GM19240 (cell line): ENCODE results near the gene EPHA6.
"Not testable (repeated sequence)": the region's sequence is repeated elsewhere in the genome, so short reads cannot be mapped to it uniquely, and the experiment has no call there.

ENCODE experiments used
- DNase-seq: peaks from one replicate; pipeline ENCODE4 v3.0.0; 2011; ENCODE audit warnings: low spot score; ENCODE audit not compliant: insufficient read length

The EPHA6 gene

DNA sequence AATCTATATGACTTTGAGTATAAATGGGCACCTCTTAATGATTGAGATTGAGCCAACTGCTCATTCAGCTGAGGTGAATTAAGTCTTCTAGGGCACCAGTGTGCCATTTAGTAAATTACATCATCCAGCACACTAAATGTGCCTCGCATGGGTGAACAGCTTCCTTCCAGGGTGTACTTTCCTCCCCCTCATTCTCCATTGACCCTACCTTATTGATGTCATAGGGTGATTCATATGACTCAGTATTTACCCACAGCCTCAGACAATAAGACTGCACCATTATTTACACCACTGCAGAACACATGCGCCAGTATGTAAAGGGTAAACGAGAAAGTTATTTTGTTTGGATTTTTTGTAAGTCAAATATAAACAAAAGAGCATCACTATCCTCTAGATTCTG, 765.0 kb downstream of the EPHA6 start:
- no peak for DNase-seq

DNA sequence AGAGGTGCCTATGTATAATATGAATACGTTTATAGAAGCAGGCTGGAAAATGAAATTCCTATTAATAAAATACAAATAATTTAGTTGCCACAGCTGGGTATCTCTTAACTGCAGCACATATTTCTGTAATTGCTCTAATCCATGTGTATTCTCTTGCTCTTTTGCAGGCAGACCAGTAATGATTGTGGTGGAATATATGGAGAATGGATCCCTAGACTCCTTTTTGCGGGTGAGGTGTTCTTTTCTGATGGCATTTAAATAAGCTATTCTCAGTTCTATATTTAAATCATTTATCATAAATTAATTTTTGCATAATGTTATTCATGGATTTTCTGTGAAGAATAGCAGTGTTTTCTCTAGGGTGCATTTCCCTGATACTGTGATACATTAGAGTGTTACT, 796.2 kb downstream of the EPHA6 start:
- DNase-seq = no peak

DNA sequence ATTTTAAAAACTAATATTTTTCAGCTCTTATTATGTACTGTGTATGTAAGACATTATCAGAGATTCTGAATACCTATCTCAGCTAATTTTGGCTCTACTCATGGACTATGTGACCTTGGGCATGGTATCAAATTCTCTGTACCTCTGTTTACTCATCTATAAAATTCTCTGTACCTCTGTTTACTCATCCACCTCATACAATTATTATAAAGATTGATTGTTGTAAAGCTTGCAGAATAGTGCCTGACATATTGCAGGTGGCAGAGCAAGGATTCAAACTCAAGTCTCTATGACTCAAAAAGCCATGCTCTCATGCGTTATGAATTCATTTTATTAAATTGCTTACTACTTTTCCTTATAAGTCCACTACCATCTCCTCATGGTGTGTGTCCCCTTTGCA, 798.2 kb downstream of the EPHA6 start:
- no peak for DNase-seq

DNA sequence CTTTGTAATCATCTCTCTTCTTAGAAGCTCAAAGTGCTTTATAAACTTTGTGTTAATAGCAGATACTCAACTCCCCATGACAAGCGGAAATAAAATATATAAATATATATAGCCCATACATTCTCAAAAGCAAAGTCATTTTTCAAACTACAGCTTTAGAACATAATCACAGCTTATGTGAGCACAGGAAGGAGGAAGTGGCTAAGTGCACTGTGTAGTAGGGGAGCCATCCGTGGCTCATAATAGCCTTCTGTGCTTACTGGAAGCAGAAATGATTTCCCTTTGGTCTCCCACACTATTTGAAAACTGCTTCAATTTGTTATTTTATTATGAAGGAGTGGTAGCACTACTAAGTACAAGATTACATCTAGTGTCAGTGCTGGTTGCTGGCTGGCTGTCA, 798.7 kb downstream of the EPHA6 start:
- DNase-seq = no peak

DNA sequence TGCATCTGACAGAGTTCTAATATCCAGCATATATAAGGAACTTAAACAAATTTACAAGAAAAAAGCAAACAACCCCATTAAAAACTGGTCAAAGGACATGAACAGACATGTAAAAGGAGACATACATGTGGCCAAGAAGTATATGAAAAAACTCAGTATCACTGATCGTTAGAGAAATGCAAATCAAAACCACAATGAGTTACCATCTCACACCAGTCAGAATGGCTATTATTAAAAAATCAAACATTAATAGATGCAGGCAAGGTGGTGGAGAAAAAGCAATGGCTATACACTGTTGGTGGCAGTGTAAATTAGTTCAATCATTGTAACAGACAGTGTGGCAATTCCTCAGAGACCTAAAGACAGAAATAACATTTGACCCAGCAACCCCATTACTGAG, 806.1 kb downstream of the EPHA6 start:
- DNase-seq = not testable (repeated sequence)

DNA sequence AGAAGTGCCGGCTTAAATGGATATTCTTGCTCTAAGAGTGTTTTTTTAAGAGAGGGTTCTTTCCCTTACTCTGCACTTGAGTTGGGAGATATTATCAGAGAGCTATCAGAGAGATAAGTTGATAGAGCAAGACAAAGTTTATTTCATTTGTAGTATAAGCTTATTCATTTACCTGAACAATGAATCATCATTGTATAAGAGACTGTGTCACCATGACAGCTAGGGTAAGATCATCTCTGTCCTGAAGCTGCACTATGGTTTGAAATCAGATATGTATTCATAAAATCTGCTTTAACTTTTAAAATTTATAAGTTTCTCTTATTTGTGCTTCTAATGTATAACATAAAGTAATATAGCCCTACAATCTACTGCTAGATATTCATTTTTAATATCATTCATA, 822.1 kb downstream of the EPHA6 start:
- DNase-seq = no peak

DNA sequence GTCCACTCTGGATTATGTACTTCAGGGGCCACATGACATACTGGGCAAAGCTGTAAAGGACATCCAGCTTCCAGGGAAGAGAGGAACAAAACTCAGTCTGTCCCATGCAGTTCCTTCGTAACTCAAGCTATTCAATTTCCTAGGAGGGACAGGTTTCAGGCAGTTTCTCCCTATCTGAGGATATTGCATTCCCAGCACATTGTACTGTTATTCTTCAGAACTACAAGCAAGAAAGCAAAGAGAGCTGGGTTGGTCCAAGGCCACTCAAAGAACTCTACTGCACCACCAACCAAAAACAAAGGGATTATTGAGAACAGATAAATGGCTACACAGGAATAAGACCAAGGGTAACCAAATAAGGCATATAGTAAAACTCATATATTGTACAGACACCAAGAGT, 832.5 kb downstream of the EPHA6 start:
- no peak for DNase-seq

DNA sequence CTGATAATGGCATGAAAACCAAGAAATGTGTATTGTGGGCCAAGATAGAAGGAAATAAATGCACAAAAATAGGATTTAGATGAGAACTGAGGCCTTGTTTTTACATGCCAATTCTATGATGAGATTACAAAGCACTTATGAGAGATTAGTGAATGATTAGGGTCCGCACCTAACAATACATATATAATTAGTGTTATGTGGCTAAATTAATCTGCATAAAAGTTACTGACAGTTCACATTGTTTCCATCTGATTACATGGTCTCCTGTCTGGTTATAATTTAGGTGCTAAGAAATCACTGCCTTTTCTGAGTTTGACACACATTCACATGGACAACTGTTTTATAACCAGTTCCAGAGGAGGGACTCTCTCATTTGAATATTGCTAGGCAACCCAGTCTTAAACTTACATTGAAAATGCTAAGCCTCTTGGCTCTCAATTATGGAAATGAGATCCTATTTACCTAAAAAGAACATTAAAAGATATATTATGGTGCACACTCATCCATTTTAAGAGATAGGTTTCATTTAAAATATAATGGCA, 833.1 kb downstream of the EPHA6 start:
- no peak for DNase-seq

DNA sequence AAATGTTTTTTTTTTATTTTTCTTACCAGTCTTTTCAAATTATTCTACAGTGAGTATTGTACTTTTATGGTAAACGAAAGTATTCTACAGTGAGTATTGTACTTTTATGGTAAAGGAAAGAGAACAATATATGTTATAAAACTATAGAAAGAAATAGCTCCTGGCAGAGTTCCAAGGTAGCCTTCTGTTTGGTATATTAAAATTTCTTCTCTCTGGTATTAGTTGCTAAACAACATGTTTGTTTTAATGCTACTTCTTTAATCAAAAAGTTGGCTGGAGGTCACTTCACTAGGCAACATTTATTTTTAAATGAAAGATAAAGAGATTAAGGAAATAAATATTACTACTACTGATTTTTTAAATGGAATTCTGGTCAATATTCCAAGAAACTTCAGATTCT, 841.6 kb downstream of the EPHA6 start:
- DNase-seq = no peak

DNA sequence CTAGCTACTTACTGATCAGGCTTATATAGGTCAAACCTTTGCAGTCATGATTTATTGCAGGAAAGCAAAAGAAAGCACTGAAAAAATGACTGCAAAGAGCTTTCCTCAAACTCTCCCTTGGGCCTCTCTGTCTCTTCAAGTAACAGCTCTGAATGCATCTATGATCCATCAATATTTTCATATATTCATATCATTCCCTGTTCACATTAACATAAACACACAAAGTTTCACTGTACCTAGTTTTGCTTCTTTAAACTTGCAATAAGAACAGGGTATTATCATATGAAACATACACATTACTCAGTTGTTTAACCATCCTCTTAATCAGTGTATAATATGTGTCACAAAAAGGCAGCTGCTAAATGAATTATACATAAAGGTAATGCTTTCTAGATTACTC, 842.2 kb downstream of the EPHA6 start:
- DNase-seq = no peak

DNA sequence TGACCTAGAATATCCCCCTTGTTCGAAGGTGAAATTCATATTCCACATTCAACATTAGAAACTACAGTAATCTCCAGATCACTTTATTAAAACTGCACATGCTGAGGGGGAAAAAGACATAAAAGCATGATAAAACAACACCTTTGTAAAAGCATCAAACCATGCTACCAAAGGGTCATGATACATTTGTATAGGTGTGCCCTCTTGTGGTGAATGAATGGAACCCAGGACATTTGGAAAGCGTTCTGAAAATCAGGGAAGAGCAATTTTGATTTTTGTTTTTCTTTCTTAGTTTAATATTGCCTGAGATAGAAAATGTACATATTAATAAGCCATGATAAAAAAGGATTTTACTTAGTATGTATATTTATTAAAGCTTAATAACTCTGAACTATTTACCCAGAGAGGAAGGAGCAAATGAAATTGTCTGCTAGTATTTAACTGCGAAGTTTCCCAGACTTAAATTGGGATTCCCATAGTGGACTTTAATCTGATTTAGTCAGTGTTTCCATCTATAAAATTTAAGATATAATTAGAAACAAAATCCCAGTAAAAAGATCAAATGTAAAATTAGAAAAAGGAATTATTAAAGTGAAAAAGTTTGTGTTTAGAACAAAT, 844.4 kb downstream of the EPHA6 start:
- no peak for DNase-seq

DNA sequence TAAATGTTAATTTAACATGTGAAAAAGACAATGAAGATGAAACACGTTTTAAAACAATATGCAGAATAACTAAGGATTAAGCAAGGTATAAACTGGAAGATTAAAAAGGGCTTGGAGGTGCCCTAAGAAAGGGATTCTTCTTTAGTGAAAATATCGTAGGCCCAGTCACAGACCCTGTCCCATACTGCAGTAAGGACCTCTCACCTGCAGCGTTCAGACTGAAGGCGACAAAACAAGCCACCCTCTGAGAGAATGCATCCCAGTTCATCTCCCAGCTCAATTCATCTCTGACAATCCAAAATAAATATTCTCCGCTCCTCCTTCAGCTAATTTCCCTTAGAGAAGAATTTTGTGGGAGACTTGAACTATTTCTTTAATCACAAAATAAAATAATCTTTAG, 847.9 kb downstream of the EPHA6 start:
- no peak for DNase-seq

DNA sequence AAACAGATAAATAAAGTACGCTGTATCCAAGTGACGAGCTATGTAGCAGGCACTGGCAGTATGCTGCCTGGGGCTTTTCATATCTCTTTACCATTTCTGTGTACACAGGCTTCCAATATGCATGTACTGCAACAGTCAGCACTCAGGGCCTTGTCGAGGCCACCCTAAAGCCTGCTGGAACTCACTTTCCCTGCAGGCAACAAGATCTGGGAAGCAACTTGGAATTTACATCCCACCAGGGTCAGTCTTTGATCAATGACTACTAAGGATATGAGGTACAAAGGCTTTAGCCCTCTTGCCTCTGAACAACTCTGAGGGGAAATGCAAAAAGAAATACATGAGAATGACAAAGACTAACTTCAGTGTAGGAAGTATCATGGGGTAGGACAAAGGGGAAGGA, 848.4 kb downstream of the EPHA6 start:
- DNase-seq = no peak

DNA sequence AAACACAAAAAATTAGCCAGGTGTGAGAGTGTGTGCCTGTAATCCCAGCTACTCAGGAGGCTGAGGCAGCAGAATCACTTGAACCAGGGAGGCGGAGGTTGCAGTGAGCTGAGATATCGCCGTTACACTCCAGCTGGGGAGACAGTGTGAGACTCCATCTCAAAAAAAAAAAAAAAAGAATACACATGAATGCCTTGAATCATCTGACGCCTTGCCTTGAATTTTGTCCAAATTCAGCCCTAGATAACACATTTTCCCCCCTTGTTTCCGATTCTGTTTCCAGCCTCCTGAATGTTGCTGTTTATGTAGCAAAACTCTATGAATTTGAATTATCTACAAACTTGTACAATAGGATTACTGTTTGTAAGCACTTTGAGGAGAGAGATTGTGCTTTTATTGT, 851.5 kb downstream of the EPHA6 start:
- DNase-seq = no peak

DNA sequence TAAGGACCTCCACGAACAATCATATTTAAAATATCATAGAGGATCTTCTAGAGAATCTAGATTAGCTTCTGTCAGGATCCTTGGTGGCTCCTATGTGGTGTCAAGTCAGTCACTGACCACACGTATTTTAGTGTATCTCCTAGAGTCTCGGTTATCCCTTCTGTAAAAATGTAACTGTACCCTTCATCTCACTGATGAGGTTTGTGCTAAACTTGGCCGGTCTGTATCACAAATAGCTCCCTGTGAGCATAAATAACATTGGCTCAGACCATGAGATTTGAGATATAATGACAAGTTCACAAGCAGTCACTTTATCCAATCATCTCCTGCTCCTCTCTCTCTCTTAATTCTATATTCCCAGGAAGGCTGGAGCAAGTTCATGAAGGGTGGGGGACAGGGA, 856.6 kb downstream of the EPHA6 start:
- no peak for DNase-seq

DNA sequence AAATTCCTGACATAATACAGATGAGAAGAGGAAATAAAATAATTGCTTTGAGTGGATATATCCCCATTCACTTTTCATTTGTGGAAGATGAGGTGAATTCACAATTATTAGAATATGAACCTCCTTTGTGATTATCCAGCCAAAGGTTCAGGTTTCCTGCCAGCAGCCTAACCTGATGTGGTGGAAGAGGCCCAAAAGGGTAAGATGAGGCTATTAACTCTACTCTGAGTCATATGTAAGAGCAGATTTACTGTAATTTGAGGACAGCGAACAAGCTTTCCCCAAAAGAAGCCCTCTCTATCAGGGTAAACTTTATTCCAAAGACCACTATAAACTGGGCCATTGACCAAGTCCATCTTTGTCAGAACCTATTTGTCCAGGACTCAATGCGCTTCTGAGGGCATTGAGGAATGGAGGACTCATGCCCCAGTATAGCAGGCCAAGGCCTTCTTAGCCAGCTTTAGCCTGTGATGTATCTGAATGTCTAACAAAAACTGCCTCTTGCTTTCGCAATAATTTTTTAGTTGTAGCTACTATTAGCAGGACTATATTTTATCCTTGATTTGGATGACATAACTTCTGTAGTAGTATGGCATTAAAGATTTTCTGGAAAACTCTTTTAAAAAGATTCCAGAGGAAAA, 859.1 kb downstream of the EPHA6 start:
- DNase-seq = no peak

DNA sequence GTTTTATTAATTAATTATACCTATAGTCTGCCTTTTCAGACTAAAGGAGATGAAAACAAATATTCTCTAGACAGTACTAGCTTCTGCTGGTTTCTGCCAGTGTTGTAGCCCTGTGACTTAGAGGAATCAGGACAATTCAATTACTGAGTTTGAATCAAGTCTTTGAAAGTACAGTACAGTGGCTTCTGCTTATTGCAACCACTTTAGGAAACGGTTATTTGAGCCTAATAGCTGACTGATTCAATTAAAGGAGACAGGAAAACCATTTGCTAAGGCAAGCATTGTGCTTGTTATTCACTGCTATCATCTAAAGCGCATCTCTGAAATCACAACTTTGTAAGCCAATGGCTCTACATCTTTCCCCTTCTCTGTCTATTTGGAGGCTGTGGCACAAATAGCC, 860.1 kb downstream of the EPHA6 start:
- no peak for DNase-seq

DNA sequence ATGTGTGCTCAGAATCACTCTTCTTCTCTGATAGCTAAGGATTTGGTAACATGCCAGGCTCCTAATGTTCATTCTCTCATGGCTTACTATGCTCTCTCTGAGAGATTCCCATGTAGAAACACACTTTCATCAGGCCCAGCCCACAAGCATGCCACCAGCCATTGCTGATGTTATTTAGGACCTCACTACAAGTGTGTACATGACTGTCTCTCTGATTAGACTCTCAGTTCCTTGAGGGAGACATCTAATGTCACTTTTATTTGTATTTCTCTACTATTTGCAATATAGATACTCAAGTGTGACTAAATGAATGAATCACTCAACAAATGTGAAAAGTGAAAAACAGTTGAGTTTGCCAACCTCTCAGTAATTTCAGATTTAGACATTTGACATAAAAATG, 865.8 kb downstream of the EPHA6 start:
- no peak for DNase-seq

DNA sequence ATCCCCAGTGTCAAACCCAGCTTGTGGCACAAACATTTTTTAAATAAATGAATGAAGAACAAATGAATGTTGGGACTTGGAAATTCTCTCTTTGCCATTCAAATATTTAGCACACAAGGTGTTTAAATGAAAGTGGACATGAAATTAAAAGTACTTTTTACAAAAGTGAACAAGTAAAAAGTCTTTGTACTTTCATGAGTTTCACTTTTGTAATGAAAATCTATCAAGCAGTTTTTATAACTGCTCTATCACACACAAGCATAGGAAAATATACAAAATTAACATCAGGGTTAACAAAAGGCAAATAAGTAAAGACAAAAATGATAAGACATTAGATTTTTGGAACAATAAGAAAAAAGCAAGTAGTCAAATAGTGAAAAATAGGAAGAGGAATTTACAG, 866.3 kb downstream of the EPHA6 start:
- DNase-seq = no peak

DNA sequence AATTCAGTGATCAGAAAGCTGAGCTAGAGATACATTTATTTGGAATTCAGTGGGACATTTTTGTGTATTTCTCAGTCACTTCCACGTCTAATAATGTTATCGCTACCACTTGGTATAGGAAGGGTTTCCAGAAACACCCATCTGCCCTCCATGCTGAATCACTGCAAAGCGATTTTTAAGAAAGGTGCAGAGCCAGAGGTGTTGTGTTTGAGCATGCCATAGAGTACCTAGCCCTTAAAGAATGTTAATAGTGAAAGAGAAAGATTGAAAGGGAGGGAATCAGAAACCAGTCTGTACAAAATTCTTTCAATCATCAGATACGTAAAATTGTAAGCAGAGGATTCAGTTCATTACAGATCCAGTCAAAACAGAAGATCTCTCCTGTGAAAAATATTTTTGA, 870.1 kb downstream of the EPHA6 start:
- no peak for DNase-seq

DNA sequence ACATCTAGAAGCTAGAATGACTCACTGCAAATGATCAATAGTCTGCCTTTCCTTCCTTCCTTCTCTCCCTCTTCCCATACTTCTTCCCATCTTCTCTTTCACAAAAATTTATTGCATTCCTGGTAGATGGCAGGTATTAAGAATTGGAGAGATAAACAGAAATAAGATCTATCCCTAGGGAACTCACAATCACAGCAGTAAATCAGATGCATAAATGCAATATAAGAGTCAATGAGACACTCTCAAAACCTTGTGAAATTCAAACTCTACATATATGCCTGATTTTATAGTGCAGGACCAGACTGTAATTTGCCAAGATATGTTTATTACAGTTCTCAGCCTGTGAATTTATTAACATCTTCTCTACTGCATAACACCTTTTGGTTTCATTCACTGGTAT, 871.9 kb downstream of the EPHA6 start:
- no peak for DNase-seq

DNA sequence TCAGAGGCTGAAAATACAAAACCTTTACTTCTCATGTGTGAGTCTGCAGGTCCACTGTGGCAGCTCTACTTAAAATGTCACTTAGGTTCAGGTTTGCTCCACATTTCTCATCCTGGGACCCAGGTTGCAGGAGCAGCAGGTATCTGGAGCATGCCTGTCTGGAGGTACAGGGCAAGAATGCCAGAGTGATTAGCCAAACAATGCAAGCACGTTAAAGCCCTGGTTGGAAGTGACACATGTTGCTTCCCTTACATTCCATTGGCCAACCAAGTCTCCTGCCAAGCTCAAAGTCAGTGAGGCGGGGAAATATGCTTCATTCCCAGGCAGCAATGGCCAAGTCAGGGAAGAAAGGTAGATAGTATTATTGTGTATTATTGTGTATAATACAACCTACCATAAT, 873.3 kb downstream of the EPHA6 start:
- no peak for DNase-seq

DNA sequence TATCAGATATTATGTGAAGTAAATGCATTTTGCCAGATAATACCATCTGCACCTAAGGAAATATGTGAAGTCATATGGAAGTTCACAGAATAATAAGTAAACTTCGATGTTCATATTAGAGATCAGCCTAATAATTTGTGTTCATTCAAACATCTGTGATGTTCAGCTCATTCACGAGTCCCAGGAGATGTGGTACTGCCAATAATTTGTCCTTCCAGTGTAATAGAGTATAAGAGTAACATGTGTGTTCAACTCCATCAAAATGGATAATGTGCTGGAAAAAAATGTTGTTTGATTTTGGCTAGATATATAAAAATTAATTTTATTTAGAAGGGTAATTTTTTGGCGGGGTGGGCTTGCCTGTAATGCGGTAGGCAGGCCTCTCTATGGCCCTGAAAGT, 874.7 kb downstream of the EPHA6 start:
- no peak for DNase-seq
